B cell (primary cell): ENCODE results near the gene IMMP2L. TPM values are rescaled to one million over a fixed set of nuclear protein-coding genes. Genes with fewer than 3 reads are reported as not detected.

Experiments used
- ATAC-seq: fragments of 200-7000 bp; cut with Tn5 transposase; one replicate; pipeline ENCODE4 v1.10.0; 2021; ENCODE audit warnings: low read depth, mild to moderate bottlenecking, moderate number of reproducible peaks, moderate library complexity
- CTCF ChIA-PET: fragments of 350-600 bp; sonication (Branson Sonifier 250); formaldehyde crosslinking; loops from one replicate; lab custom pipeline; 2021; ENCODE audit warnings: antibody characterized with exemption, inconsistent platforms; lab: Charles Lee
- POLR2A ChIA-PET: fragments of 350-600 bp; sonication (Branson Sonifier 250); formaldehyde crosslinking; loops from one replicate; lab custom pipeline; 2021; ENCODE audit warnings: antibody characterized with exemption; lab: Charles Lee
- DNase-seq: peaks from one replicate; pipeline ENCODE4 v3.0.0; 2013
- H2AFZ ChIP-seq: 2 replicates; pipeline ENCODE4 v1.6.1; 2012; ENCODE audit warnings: mild to moderate bottlenecking, low read depth, low read length; ENCODE audit not compliant: insufficient read depth, poor library complexity, severe bottlenecking
- H3K27ac ChIP-seq, 2 donors: 1 replicate in 1 of 2; 2 replicates in 1 of 2; pipeline ENCODE4 v1.5.1; 2012 to 2013; ENCODE audit warnings: low read length in 2 of 2, mild to moderate bottlenecking in 2 of 2, moderate library complexity in 1 of 2
- H3K27me3 ChIP-seq, 4 experiments: fragments of 200-600 bp in 1 of 4; sonication (generic) in 1 of 4; replicated peaks in 1 of 4; 1 replicate in 2 of 4; 2 replicates in 2 of 4; pipeline versions ENCODE4 v1.6.1 to v1.7.0; 2013 to 2016; ENCODE audit warnings: low read length in 3 of 4, mild to moderate bottlenecking in 2 of 4, mixed read lengths in 1 of 4, moderate library complexity in 1 of 4; ENCODE audit not compliant: insufficient read depth in 4 of 4, control insufficient read depth in 3 of 4; ENCODE audit errors: control extremely low read depth in 1 of 4
- H3K36me3 ChIP-seq, 2 experiments: replicated peaks in 1 of 2; 1 replicate in 1 of 2; 2 replicates in 1 of 2; pipeline versions ENCODE4 v1.6.1 to v1.7.1; 2013; ENCODE audit warnings: low read length in 1 of 2; ENCODE audit not compliant: insufficient read depth in 2 of 2, control insufficient read depth in 1 of 2; ENCODE audit errors: control extremely low read depth in 1 of 2, extremely low read depth in 1 of 2
- H3K4me1 ChIP-seq, 2 donors: fragments of 200-600 bp in 1 of 2; sonication (generic) in 1 of 2; 1 replicate in 1 of 2; 2 replicates in 1 of 2; pipeline versions ENCODE4 v1.5.1 to v1.6.1; 2013 to 2017; ENCODE audit warnings: low read length in 2 of 2; ENCODE audit not compliant: control insufficient read depth in 2 of 2, insufficient read depth in 2 of 2
- H3K4me2 ChIP-seq: replicated peaks from 2 replicates; pipeline ENCODE3; 2012; ENCODE audit warnings: mild to moderate bottlenecking, low read depth, low read length; ENCODE audit not compliant: poor library complexity, severe bottlenecking
- H3K4me3 ChIP-seq, 5 experiments: fragments of 200-600 bp in 1 of 5; sonication (generic) in 1 of 5; 1 replicate in 3 of 5; 2 replicates in 2 of 5; pipeline versions ENCODE4 v1.5.1 to v1.7.0; 2011 to 2016; ENCODE audit warnings: low read length in 4 of 5, mild to moderate bottlenecking in 4 of 5, low read depth in 2 of 5, control low read depth in 1 of 5, moderate library complexity in 1 of 5; ENCODE audit not compliant: insufficient read depth in 1 of 5; ENCODE audit errors: control extremely low read depth in 1 of 5, extremely low read depth in 1 of 5
- H3K79me2 ChIP-seq: fragments of 200-600 bp; sonication (generic); one replicate; pipeline ENCODE4 v1.6.0; 2016; ENCODE audit warnings: low read length; ENCODE audit not compliant: control insufficient read depth, insufficient read depth
- H3K9ac ChIP-seq: fragments of 200-600 bp; sonication (generic); 2 replicates; pipeline ENCODE4 v1.6.1; 2017; ENCODE audit warnings: mild to moderate bottlenecking, low read length, moderate library complexity
- H3K9me3 ChIP-seq, 3 donors: one replicate each; pipeline versions ENCODE4 v1.6.1 to v1.7.1; 2013; ENCODE audit warnings: low read length in 2 of 3; ENCODE audit not compliant: control insufficient read depth in 2 of 3, insufficient read depth in 1 of 3; ENCODE audit errors: control extremely low read depth in 1 of 3
- H4K20me1 ChIP-seq: 2 replicates; pipeline ENCODE4 v1.6.0; 2012; ENCODE audit warnings: mild to moderate bottlenecking, low read length; ENCODE audit not compliant: insufficient read depth, control insufficient read depth, poor library complexity, severe bottlenecking
- H3K27ac Mint-ChIP-seq: one replicate; pipeline ENCODE4 v1.8.0; 2021; ENCODE audit warnings: mixed read lengths
- H3K27me3 Mint-ChIP-seq: one replicate; pipeline ENCODE4 v1.8.0; 2021; ENCODE audit warnings: mixed read lengths
- H3K4me1 Mint-ChIP-seq: one replicate; pipeline ENCODE4 v1.8.0; 2021; ENCODE audit warnings: mixed read lengths
- H3K4me3 Mint-ChIP-seq: one replicate; pipeline ENCODE4 v1.8.0; 2021; ENCODE audit warnings: mixed read lengths
- H3K9me3 Mint-ChIP-seq: one replicate; pipeline ENCODE4 v1.8.0; 2022; ENCODE audit warnings: mixed read lengths; ENCODE audit not compliant: insufficient read depth
- EZH2 ChIP-seq: IDR thresholded peaks from 2 replicates; pipeline ENCODE4 v1.6.1; 2012; ENCODE audit warnings: borderline replicate concordance, low read depth, mild to moderate bottlenecking, moderate library complexity, low read length; ENCODE audit not compliant: insufficient read depth, poor library complexity, severe bottlenecking
- WGBS: methylation state at CpG from one replicate; pipeline ENCODE4 v1.1.5; 2013; ENCODE audit warnings: missing lambda C conversion rate; ENCODE audit not compliant: insufficient coverage; 5-methylcytosine and 5-hydroxymethylcytosine counted together
- intact Hi-C: fragments of 100-400 bp; cut with micrococcal nuclease; formaldehyde crosslinking; loops from one replicate; pipeline ENCODE4 v1.10.0; 2022
- polyA plus RNA-seq: library from polyadenylated mRNA; depleted of rRNA; stranded (reverse); fragments of >200 nt; gene quantifications from 2 replicates; pipeline ENCODE4 v1.2.3, GENCODE V29; 2012
- total RNA-seq, 2 donors: library from RNA; stranded (reverse); fragments of 120-200 nt in 1 of 2; gene quantifications; 1 replicate in 1 of 2; 2 replicates in 1 of 2; pipeline versions ENCODE4 v1.2.3 to v1.2.4, GENCODE V29; 2013 to 2022
- TF ChIP-seq, protein P1 (sequence below): fragments of 200-600 bp; IDR thresholded peaks from one replicate; pipeline ENCODE4 v1.8.0; 2022; ENCODE audit warnings: antibody characterized with exemption, mild to moderate bottlenecking

IMMP2L gene
- total and polyA plus RNA-seq, 2 donors (not counting 1 experiment from before 2014, with no cell fraction given), result 3.8 to 34.2 TPM

DNA sequence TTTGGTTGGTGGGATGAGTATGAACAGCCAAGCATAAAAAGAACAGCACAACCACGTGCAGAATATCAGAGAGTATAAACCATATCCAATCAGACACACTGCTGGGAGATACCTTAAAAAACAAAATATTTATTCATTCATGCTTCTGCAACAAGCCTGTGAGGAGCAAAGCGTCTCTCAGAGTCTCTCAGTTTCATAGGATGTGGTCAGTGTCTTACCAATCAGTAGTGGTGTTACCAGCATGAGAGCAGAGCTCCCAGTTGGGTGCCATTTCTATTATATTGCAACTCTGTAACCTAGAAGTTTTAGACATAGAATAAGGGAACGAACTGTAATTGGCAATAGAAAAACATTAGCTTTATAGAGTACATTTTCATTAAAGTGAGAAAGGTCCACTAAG is 917.2 kb downstream of the IMMP2L start:
- H3K4me1 Mint-ChIP-seq, result no peaks in the 10 kb centered on the region
- H3K4me3 ChIP-seq, result no peak overlapping the region
- no peak overlapping the region for H3K27ac ChIP-seq
- CTCF ChIA-PET, result no interaction called here
- H3K4me1 ChIP-seq, result no peaks in the 10 kb centered on the region
- no peak overlapping the region for H3K4me2 ChIP-seq
- H3K9me3 ChIP-seq, result no peaks in the 10 kb centered on the region
- ATAC-seq (no peak), DNase-seq (no peak)
- H3K27ac Mint-ChIP-seq, result no peak overlapping the region
- no peaks in the 10 kb centered on the region for H3K36me3 ChIP-seq
- no peaks in the 10 kb centered on the region for H4K20me1 ChIP-seq
- H3K79me2 ChIP-seq, result no peaks in the 10 kb centered on the region
- H2AFZ ChIP-seq, result no peak overlapping the region
- TF ChIP-seq, protein P1, sequence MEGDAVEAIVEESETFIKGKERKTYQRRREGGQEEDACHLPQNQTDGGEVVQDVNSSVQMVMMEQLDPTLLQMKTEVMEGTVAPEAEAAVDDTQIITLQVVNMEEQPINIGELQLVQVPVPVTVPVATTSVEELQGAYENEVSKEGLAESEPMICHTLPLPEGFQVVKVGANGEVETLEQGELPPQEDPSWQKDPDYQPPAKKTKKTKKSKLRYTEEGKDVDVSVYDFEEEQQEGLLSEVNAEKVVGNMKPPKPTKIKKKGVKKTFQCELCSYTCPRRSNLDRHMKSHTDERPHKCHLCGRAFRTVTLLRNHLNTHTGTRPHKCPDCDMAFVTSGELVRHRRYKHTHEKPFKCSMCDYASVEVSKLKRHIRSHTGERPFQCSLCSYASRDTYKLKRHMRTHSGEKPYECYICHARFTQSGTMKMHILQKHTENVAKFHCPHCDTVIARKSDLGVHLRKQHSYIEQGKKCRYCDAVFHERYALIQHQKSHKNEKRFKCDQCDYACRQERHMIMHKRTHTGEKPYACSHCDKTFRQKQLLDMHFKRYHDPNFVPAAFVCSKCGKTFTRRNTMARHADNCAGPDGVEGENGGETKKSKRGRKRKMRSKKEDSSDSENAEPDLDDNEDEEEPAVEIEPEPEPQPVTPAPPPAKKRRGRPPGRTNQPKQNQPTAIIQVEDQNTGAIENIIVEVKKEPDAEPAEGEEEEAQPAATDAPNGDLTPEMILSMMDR, result no peak
- no peak for TF ChIP-seq EZH2
- H3K9ac ChIP-seq, result no peak overlapping the region
- no peak overlapping the region for H3K4me3 Mint-ChIP-seq
- no CpG with 5 or more reads among the region's 3 CpGs for WGBS
- H3K9me3 Mint-ChIP-seq, result no peaks in the 10 kb centered on the region
- H3K27me3 ChIP-seq, result no peaks in the 10 kb centered on the region
- no peaks in the 10 kb centered on the region for H3K27me3 Mint-ChIP-seq
- POLR2A ChIA-PET, result no interaction called here
- intact Hi-C loops, result no loop called here

GRCh38 chr7:110637252-110637651 is 925.0 kb downstream of the IMMP2L start:
- H3K4me1 Mint-ChIP-seq, result no peaks in the 10 kb centered on the region
- Histone ChIP-seq H3K36me3 (no peaks in the 10 kb centered on the region), H3K27me3 (no peaks in the 10 kb centered on the region), H3K27ac (no peak overlapping the region), H3K79me2 (no peaks in the 10 kb centered on the region), H3K4me1 (no peaks in the 10 kb centered on the region), H4K20me1 (no peaks in the 10 kb centered on the region), H3K9ac (no peak overlapping the region), H3K9me3 (peaks cover 0 to 8% (median 3%) of the 10 kb centered on the region in 3 donors), H3K4me2 (no peak overlapping the region), H3K4me3 (no peak overlapping the region), H2AFZ (no peak overlapping the region)
- peaks cover 3% of the 10 kb centered on the region for H3K27me3 Mint-ChIP-seq
- H3K4me3 Mint-ChIP-seq, result no peak overlapping the region
- ATAC-seq, result no peak
- DNase-seq, result no peak
- POLR2A ChIA-PET, result no interaction called here
- H3K27ac Mint-ChIP-seq, result no peak overlapping the region
- intact Hi-C loops, result no loop called here
- TF ChIP-seq, protein P1, result no peak
- no peak for TF ChIP-seq EZH2
- 70% methylated on average over 4 of the region's 5 CpGs for WGBS
- peaks cover 4% of the 10 kb centered on the region for H3K9me3 Mint-ChIP-seq
- CTCF ChIA-PET, result no interaction called here
